Measurements from ENCODE around the gene CDKL4. TPM values are rescaled to one million over a fixed set of nuclear protein-coding genes. Genes with fewer than 3 reads are reported as not detected.

Gene CDKL4
- total and polyA plus RNA-seq, 10 donors = 0.22 to 1.8 (median 0.95) TPM; not detected in 3

DNA sequence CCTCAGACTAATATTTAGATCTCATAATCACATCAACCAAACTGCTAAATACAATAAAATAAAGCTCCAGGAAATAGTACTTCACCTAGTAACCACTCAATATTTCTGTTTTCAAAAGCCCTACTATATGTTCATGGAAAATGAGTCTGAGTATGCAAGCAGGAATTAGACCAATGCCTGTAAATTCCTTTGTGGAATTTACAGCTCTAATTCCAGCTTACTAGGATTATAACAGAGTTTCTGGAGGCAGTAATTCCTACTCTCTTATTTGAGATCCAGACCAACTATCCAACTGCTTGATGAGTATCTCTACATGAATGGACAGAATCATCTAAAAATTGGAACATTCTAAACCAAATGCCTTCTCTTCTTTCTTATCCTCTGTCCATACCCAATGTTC is 11.6 kb downstream of the CDKL4 start:
- TF ChIP-seq POLR2A (IDR thresholded peaks at IDR 0.05) (no peak), POLR2AphosphoS5 (IDR thresholded peaks at IDR 0.05) (no peak)
- TF ChIP-seq, protein P1, sequence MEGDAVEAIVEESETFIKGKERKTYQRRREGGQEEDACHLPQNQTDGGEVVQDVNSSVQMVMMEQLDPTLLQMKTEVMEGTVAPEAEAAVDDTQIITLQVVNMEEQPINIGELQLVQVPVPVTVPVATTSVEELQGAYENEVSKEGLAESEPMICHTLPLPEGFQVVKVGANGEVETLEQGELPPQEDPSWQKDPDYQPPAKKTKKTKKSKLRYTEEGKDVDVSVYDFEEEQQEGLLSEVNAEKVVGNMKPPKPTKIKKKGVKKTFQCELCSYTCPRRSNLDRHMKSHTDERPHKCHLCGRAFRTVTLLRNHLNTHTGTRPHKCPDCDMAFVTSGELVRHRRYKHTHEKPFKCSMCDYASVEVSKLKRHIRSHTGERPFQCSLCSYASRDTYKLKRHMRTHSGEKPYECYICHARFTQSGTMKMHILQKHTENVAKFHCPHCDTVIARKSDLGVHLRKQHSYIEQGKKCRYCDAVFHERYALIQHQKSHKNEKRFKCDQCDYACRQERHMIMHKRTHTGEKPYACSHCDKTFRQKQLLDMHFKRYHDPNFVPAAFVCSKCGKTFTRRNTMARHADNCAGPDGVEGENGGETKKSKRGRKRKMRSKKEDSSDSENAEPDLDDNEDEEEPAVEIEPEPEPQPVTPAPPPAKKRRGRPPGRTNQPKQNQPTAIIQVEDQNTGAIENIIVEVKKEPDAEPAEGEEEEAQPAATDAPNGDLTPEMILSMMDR (IDR thresholded peaks at IDR 0.05 in 8 of 11, conservative IDR thresholded peaks at IDR 0.05 in 3 of 11) = no peak
- H3K27me3 ChIP-seq (replicated peaks in 1 of 7) = no peaks in the 10 kb centered on the region
- intact Hi-C loops (cut with DNase I; ENCODE audit: low total_unique reads) = loop anchor here (5.0 kb wide), 1 partner anchor 285 kb away; no protein-coding TSS in a partner anchor

DNA sequence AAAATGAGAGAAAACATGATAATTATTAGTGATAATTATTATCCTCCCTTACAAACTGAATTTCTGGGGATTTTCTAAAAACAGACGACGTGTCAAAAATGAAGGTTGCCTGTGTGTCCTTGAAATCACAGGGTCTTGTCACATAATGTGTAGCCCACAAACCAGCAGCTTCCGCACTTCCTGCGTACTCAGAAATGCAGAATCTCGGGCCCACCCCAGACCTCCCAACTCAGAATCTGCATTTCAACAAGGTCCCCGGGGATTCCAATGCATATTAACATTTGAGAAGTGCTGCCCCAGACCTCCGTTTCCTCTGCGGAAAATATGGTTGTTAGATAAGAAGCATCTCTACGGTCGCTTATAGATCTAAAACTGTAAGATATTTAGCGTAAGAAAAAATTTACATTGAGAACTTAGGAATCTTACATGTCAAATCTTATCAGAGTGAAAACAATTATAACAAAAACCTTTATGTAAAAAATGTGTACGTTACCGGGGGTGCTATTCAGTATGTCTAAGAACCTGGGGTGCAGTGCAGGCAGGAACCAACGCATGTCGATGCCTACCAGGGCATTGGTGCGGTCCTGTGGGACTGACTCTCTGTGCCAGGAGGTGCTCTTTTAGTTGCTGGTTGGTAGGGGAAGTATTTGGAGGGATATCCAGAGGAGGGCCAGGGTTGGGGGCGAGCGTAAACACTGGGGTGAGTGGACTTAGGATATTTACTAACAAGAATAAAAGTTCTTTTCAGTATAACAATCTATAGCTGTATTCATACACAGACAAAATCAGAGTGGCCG is 15.2 kb downstream of the CDKL4 start:
- intact Hi-C loops (cut with DNase I; ENCODE audit: low total_unique reads) = loop anchor here (2.0 to 5.0 kb wide), 2 partner anchors 111 to 168 kb away; no protein-coding TSS in a partner anchor
- no peaks in the 10 kb centered on the region for H3K36me3 ChIP-seq
- no peaks in the 10 kb centered on the region for H3K27me3 ChIP-seq (replicated peaks in 1 of 7)
- TF ChIP-seq, protein P1 (IDR thresholded peaks at IDR 0.05 in 8 of 11, conservative IDR thresholded peaks at IDR 0.05 in 3 of 11) = peak in 5 of 11 experiments; percentile 11 to 53 (median 31)
- no peak for TF ChIP-seq POLR2A (IDR thresholded peaks at IDR 0.05)
- H3K9me3 ChIP-seq = no peaks in the 10 kb centered on the region
- WGBS, 5 donors = 24 to 27% (median 26%) methylated on average over 19 of the region's 19 CpGs
- H3K27ac ChIP-seq = no peak overlapping the region
- DNase-seq = no peak
- H3K4me1 ChIP-seq = peaks cover 0 to 23% (median 13%) of the 10 kb centered on the region in 6 donors
- peak overlapping the region in 6 of 8 donors; percentile 8 to 53 (median 18) for H3K4me3 ChIP-seq

More for the DNA sequence above, 11.6 kb downstream of the CDKL4 start:
- peaks cover 0 to 18% (median 3%) of the 10 kb centered on the region in 8 donors for H3K9me3 ChIP-seq
- H3K27ac ChIP-seq = no peak overlapping the region
- no peaks in the 10 kb centered on the region for H3K36me3 ChIP-seq
- H3K4me3 ChIP-seq = no peak overlapping the region
- no peak for DNase-seq
- H3K4me1 ChIP-seq = peaks cover 0 to 23% (median 13%) of the 10 kb centered on the region in 6 donors

DNA sequence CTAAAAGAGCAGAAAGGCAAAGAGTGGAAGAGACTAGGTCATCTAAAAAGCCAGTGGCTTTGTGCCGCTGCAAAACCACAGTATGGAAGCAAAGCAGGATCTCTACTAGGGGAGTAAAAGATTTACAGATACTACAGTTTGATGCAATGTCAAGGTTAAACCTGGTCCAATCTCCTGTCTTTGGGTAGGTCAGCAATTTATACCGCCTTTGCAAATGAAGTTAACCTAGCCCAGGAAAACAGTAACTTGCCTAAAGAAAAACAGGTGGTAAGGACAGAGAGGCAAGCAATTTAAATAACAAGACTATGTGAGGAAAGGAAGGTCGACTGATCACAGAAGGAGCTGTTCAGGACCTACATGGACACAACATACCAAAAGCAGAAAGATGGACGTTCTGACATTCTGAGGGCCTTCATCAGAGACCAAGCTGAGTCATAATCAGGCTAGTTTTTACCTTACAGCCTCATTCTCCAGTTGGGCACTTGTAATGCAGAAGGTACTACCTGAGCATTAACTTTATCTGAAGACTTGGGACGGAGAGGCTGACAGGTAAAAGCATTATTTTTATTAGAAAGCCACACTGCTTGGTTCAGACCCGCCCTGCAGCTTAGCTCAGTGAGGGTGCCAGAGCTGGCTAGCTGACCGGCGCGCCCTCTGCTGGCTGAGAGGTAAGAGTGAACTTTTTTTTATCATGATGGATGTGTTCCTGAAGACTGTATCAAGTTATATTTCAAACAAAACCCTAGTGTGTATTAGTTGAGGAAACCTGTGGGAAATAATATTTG is 15.9 kb downstream of the CDKL4 start:
- Histone ChIP-seq H3K9me3 (no peaks in the 10 kb centered on the region), H3K4me1 (peaks cover 0 to 23% (median 13%) of the 10 kb centered on the region in 6 donors), H3K27me3 (replicated peaks in 1 of 7) (no peaks in the 10 kb centered on the region), H3K36me3 (no peaks in the 10 kb centered on the region), H3K4me3 (peak overlapping the region in 5 of 8 donors; percentile 17 to 53 (median 20)), H3K27ac (no peak overlapping the region)
- DNase-seq = peak; percentile 96
- TF ChIP-seq POLR2A (IDR thresholded peaks at IDR 0.05) (no peak), POLR2AphosphoS5 (IDR thresholded peaks at IDR 0.05) (peak in 2 of 3 donors; percentile 51 to 56)
- TF ChIP-seq, protein P1 (IDR thresholded peaks at IDR 0.05 in 8 of 11, conservative IDR thresholded peaks at IDR 0.05 in 3 of 11) = peak; percentile 60 to 85 (median 74)
- intact Hi-C loops (cut with DNase I; ENCODE audit: low total_unique reads) = loop anchor here (2.0 to 5.0 kb wide), 2 partner anchors 111 to 167 kb away; no protein-coding TSS in a partner anchor
- WGBS, 5 donors = 18 to 25% (median 24%) methylated on average over 9 of the region's 9 CpGs

All from spleen (tissue), 11 donors.